G401.6 (cell line): ENCODE results near the gene TASOR.
"Not testable (repeated sequence)": the region's sequence is repeated elsewhere in the genome, so short reads cannot be mapped to it uniquely, and the experiment has no call there.

Source experiments
- FAIRE-seq: peaks from 2 replicates; lab custom pipeline; 2012; peaks lifted over from hg19 to GRCh38; lab: Jason Lieb, UNC

The TASOR gene, protein sequence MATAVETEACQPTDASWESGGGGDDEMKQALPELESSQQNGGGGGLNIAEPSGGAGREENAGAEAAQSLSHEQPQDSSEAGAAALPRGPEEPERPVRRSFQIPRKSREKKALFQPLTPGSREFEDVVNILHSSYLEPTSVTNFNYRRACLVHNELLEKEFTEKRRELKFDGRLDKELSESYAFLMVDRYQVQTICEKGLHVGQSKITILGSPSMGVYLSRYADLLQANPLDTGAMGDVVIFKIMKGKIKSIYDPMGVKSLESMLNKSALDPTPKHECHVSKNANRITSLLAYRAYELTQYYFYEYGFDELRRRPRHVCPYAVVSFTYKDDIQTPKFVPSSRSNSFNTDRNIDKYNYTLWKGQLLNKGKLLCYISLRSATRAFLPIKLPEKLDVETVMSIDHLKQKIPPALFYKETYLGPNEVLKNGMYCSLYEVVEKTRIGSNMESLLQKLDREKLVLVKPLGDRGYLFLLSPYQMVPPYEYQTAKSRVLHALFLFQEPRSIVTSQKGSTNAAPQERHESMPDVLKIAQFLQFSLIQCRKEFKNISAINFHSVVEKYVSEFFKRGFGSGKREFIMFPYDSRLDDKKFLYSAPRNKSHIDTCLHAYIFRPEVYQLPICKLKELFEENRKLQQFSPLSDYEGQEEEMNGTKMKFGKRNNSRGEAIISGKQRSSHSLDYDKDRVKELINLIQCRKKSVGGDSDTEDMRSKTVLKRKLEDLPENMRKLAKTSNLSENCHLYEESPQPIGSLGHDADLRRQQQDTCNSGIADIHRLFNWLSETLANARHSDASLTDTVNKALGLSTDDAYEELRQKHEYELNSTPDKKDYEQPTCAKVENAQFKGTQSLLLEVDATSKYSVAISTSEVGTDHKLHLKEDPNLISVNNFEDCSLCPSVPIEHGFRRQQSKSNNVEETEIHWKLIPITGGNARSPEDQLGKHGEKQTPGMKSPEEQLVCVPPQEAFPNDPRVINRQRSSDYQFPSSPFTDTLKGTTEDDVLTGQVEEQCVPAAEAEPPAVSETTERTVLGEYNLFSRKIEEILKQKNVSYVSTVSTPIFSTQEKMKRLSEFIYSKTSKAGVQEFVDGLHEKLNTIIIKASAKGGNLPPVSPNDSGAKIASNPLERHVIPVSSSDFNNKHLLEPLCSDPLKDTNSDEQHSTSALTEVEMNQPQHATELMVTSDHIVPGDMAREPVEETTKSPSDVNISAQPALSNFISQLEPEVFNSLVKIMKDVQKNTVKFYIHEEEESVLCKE (N-terminal part only)

DNA sequence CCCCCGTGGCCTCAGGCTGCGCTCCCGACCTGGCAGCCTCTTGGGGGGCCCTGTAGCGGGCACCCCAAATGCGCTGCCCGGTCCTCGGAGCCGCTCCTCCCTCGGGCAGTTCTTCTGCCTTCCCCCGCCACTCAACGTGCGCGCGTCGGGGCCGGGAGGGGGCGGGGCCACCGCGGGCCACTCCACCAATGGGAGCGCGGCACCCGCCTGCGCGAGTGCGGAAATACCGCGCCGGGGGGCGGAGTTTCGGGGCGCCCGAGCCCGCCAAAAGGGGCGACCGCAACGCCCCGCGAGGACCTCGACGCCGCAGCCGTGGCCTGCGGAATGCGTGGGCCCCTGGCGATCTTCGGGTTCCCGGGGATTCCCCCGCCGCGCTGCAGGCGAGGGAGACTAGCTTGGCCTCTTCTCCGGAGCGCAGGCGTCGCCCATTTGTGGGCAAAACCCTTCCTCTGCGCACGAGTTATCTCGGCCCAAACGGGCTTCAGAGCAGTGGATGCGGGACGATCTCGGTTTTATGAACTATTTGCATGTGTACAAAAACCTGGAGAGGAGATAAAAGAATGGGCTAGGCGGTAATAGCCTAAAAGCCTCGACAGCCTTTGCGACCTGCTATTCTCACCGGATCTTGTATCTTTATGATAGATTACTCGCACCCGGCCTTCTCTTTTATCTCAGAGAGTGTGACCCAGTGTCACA lies at the start of gene TASOR:
TSS of gene TASOR (minus strand) at position 144 of the 696 bp plus-strand sequence. CDS start 259 bp downstream, outside the sequence.
- no peak for FAIRE-seq

- FAIRE-seq, result no peak
Observed at GRCh38 chr3:56732109-56732508, 49.0 kb upstream of the TASOR start.

- no peak for FAIRE-seq
Observed at GRCh38 chr3:56725175-56725574, 42.1 kb upstream of the TASOR start.

GRCh38 chr3:56724676-56725075 lies 41.6 kb upstream of the TASOR start:
- no peak for FAIRE-seq

DNA sequence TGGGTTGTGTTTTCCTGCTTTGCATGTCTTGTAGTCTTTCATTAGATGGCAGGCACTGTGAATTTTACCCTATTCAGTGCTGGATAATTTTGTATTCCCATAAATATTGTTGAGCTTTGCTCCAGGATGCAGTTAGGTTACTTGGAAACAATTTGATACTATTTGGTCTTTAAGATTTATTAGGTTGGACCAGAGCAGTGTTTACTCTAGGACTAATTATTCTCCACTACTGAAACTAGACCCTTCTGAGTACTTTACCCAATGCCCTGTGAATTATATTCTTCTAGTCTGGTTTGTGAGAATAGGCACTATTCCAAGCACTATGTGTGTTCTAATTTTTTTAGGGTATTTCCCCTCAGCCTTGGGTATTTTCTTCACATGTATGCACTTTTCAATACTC lies 37.8 kb upstream of the TASOR start:
- FAIRE-seq, result no peak

DNA sequence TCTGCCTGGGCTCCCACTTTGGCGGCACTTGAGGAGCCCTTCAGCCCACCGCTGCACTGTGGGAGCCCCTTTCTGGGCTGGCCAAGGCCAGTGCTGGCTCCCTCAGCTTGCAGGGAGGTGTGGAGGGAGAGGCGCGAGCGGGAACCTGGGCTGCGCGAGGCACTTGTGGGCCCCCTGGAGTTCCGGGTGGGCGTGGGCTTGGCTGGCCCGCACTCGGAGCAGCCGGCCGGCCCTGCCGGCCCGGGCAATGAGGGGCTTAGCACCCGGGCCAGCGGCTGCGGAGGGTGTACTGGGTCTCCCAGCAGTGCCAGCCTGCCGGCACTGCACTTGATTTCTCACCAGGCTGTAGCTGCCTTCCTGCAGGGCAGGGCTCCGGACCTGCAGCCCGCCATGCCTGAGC lies 35.7 kb upstream of the TASOR start:
- not testable (repeated sequence) for FAIRE-seq

DNA sequence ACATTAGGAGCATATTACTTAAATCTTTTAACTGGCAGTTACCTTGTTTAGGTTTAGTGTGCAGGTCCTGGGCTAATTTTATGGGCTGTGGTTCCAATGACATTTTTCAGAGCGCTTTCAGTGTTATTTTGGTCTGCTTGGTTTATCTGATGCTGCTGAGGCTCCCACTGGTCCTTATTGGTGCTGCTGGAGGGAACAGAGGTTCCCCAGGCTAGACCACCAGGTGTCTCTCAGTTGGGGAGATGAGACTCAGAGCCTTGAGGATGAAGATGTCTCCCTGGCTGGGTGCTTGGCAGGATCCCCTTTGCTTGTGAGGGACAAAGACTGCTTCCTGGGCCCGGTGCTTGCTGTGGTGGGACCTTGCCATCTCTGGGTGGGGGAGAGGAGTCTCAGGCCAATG lies 28.3 kb upstream of the TASOR start:
- FAIRE-seq, result no peak

DNA sequence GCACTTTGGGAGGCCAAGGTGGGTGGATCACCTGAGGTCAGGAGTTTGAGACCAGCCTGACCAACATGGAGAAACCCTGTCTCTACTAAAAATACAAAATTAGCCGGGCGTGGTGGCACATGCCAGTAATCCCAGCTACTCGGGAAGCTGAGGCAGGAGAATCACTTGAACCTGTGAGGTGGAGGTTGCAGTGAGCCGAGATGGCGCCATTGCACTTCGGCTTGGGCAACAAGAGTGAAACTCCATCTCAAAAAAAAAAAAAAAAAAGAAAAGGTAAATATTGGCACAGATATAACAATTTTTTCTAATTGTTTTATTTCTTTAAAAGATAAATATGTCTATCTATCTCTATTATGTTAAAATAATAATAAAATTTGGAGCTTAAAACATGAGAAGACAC lies 24.3 kb upstream of the TASOR start:
- not testable (repeated sequence) for FAIRE-seq

DNA sequence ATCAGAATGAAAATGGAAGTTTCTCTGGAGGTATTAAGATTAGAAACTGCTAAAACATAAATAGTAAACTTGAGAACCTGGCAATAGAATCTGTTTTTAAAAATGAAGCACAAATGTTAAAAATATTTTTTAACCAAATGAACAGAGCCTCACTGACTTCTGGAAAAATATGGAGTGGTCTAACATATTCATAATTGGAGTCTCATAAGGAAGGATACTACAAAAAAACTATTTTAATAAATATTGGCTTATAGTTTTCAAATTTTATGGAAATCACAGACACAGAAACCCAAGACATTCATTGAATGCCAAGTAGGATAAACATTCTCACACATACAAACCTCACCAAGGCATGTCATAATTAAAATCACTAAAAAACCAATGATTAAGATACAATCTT lies 23.6 kb upstream of the TASOR start:
- FAIRE-seq, result no peak

DNA sequence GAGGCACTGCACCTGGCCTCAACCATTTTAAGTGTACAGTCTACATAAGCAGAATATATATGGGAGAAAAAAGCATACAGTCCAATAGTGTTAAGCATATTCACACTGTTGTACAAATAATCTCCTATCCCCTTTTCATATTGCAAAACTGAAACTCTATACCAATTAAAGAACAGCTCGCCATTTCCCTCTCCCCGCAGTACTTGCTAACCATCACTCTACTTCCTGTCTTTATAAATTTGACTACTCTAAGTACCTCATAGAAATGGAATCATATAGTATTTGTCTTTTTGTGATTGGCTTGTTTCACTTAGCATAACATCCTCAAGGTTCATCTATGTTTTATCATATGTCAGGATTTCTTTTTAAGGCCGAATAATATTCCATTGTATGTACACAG lies 21.6 kb upstream of the TASOR start:
- no peak for FAIRE-seq

- peak; percentile 98 for FAIRE-seq
Observed at GRCh38 chr3:56702490-56703315, 19.6 kb upstream of the TASOR start.

DNA sequence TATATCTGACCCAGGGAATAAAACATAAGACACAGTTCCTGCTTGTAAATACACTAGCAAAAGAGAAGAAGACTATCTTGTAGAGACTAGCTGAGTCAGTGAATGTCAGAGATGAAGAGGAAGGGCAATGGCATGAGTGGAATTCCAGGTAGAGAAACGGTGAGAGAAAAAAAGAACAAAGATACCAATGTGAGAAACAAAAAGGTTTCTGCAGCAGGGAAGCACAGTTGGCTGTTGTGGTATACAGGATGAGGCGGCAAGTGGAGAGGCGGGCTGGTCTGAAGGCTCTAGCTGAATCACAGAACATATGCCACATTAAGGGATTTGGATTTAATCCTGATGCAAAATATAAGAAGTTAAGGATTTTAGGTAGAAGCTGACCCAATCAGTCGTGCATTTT lies 17.1 kb upstream of the TASOR start:
- no peak for FAIRE-seq

DNA sequence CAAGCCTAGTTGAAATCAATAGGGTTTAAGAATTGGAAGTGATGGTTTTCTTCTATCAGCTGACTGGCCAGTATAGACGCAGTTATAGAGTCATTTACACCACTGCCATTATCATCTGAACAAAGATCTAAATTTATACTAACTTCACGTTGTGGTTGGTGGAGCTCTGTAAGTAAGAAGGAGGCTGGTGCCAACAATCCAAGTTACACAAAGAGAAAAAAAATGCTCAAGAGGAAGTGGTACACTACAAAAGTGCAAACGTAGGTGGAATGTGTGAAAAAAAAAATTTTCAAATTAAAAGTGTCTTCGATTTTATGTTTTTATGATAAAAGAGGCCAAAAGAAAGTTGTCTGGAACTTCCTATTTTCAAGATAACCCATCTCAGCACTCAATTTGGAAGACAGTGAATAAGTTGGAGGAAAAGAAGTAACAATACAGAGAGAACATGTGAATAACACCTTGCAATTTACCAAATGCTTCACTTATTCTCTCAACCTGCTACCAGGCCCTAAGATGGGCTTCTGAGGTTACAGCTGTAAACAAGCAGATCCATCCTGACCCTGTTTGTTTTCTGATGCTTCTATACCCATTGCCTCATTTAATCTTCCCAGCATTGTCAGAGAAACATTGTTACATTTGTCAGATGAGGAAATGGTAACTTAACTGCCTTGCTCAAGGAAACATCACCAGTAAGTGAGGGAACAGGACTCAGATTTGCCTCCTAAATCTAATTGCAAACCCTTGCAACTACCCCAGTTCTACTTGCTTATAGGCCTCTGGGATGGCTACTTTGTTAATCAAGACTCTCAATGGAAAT lies 12.0 kb upstream of the TASOR start:
- no peak for FAIRE-seq

GRCh38 chr3:56693750-56694149 lies 10.7 kb upstream of the TASOR start:
- no peak for FAIRE-seq

GRCh38 chr3:56692520-56693433 lies 9.7 kb upstream of the TASOR start:
- FAIRE-seq, result peak; percentile 34

DNA sequence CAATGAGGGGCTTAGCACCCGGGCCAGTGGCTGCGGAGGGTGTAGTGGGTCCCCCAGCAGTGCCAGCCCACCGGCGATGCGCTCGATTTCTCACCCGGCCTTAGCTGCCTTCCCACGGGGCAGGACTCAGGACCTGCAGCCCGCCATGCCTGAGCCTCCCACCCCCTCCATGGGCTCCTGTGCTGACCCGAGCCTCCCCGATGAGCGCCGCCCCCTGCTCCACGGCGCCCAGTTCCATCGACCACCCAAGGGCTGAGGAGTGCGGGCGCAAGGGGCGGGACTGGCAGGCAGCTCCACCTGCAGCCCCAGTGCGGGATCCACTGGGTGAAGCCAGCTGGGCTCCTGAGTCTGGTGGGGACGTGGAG lies 8.9 kb upstream of the TASOR start:
- FAIRE-seq, result not testable (repeated sequence)

DNA sequence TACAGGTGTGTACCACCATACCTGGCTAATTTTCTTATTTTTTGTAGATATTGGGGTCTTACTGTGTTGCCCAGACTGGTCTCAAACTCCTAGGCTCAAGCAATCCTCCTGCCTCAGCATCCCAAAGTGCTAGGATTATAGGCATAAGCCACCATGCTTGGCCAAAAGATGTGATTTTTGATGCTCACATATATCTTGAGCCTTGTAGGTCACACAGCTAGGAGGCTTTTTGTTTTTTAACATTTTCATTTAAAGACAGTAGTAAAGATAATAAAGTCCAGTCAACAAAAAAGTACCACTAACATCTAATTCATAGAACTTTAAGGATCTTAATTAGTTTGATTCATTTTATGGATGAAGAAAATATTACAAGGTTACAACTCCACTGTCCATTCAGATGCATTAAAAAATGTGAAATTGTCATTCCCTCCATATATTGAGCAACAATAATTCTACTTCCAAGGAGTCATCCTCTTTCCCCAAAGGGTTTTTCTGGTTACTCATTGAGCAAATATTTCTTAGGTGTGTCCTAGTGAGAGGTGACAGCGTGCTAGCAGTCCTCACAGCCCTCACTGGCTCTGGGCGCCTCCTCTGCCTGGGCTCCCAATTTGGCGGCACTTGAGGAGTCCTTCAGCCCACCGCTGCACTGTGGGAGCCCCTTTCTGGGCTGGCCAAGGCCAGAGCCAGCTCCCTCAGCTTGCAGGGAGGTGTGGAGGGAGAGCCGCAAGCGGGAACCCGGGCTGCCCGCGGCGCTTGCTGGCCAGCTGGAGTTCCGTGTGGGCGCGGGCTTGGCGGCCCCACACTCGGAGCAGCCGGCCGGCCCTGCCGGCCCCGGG lies 8.3 kb upstream of the TASOR start:
- peak; percentile 6 for FAIRE-seq

DNA sequence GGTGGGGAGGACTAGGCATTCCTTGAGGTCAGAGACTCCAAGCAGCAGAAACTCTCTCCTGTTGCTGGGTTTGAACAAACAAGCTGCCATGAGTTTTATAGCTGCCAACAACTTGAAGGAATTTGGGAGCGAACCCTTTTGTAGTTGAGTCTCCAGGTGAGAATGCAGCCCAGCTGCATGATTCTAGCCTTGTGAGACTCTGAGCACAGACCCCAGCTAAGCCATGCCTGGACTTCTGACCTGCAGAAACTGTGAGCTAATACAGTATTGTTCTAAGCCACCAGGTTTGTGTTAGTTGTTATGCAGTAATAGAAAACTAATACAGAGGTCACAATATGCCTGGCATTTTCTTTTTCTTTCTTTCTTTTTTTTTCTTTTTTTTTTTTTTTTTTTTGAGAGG lies 6.2 kb upstream of the TASOR start:
- no peak for FAIRE-seq
